Measurements from ENCODE around the gene MYNN.
"Not testable (repeated sequence)": the region's sequence is repeated elsewhere in the genome, so short reads cannot be mapped to it uniquely, and the experiment has no call there.

MYNN gene

DNA sequence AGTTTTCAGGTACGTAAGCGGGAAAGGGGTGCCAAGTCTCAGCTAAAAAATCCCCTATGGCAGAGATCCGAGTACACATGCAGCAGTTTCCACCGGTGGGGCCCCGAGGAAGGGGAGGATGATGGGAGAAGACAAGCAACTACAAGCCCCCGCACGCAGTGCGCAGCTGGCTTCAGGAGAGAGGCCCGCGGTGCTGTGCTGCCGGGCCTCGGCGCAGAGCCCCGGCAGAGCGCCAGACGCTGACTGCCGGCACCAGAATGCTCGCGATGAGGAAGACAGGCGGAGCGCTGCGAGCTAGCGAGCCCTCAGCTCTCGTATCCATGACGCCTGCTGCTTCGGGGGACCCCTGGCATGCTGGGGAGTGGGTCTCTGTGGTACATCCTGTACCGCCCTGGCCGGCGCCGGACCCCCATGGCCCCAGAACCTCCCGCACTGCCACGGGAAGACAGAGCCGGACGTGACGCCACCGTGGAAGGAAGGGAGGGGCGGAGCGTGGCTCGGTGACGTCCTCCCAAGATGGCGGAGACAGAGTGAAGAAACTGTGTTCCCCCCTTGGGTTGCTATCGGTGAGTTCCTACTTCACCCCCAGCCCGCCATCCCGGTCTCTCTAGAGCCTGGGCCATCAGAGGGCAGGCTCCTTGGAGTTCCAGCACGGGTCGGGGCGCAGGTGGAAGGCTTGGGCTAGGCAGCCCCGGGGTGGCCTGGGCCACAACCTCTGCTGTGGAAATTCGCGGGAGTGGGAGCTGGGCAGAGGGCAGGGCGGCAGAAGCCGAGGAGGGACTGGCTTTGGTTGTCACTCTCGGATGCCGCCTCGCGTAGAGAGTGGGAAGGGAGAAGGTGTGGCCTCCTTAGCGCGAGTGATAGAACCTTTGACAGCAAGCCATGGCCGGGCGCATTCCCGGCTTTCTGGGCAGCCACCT is at the start of gene MYNN:
TSS of gene MYNN (plus strand) at position 500 of the 920 bp plus-strand sequence. CDS start 900 bp downstream, outside the sequence.
- DNase-seq, result peak; percentile 91

DNA sequence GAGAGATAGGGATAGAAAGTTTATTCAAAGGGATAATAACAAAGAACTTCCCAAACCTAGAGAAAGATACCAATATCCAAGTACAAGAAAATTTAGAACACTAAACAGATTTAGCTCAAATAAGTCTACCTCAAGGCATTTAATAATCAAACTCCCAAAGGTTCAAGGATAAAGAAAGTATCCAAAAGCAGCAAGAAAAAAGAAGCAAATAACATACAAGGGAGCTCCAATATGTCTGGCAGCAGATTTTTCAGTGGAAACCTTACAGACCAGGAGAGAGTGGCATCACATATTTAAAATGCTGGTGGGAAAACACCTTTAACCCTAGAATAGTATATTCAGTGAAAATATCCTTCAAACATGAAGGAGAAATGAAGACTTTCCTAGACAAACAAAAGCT is 41.3 kb upstream of the MYNN start:
- DNase-seq, result not testable (repeated sequence)

DNA sequence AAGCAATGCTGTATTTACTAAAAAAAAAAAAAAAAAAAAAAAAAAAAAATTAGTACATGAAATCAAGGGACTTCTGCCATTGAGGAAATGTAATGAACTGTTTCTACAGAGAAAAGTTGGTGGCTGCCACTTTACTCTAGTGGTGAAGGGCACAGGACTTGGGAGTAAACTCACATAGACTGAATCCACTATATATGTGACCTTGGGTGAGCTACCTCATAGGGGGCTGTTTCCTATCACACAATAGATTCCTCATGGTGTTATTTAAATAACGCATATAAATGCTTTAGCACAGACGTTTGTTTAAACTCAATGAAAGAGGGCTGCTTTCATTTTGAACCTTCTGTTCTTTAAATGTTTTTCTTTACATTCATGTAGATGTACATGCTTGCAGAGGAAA is 34.1 kb upstream of the MYNN start:
- no peak for DNase-seq

DNA sequence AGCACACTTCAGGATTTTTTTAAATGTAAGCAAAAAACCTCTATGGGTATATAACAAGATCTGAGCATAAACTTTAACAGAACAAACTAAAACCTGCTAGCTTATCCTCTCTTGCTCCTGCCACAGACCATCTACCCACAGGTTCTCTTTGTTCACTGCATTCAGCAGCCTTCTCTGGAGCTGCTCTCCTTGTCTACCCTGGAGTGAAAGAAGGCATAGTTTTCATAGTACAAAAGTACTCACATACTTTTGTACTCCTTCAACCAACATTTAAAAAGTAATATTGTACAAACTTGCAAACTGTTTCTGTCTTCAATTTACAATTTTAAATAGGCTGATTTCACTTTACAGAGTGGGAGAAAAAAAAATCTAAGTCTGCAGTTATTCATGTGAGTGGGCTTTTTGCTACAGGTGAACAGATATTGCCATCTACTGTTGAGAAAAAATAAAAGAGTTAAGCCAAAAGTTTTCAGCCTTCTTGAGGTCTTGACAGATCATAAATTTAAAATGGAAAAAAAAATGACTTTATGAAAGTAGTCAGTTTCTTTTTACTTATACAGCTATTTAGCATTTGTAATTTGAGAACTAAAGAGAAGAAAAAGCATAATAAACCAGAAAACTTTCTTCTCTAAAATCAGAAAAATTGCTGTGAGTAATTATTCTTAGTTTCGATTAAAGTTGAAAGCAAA is 28.7 kb upstream of the MYNN start:
- no peak for DNase-seq

DNA sequence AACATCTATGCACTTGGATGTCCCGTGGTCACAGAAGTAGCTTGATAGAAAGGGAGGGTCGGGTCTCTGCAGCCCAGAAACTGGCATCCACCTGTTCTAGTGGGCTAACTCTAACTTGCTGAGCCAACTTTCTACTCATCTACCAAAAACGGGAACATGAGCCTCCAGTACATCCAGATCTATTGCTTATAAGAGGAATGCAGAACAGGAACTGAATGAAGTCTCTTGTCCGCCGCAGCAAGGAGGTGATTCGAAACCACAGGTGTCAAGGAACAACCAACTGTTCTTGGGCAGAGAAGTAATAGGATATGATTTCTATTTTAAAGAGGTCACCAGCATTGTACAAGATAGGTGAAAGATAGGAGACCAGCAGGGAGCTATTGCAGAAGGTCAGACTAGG is 26.3 kb upstream of the MYNN start:
- DNase-seq, result no peak

DNA sequence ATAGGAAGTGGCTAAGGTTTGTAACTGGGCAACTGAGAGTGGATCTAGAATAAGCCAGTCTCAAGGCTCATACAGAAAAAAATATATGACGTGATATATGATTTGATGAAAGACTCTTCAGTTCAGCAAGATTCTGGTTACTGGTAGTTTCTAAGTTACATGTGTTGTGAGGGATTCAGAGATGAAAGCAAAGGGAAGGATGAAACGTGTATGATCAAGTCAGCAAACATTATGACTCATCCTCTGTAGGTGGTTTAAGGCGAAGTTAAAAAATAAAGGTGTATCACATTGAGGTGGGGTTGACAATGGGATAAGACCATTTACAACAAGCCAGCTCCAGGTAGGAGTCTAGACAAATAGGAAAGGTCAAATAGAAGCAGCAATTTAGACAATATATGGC is 24.5 kb upstream of the MYNN start:
- DNase-seq, result no peak

DNA sequence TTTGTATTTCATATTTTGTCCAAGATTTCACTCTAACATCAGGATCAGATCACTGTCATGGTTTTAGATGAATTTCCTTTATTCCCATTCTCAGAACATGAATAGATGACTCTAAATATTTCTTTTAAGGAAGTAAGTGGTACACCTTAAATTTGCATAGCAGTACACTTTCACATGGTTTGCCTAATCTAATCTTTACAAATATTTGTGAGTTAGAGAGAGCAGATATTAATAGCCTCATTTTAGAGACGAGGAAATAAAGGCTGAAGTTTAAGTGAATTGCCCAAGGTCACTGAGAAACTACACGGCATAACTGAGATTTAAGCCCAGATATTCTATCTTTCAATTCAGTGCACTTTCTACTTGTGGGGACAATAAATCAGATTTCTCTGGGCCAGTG is 22.5 kb upstream of the MYNN start:
- DNase-seq, result no peak

DNA sequence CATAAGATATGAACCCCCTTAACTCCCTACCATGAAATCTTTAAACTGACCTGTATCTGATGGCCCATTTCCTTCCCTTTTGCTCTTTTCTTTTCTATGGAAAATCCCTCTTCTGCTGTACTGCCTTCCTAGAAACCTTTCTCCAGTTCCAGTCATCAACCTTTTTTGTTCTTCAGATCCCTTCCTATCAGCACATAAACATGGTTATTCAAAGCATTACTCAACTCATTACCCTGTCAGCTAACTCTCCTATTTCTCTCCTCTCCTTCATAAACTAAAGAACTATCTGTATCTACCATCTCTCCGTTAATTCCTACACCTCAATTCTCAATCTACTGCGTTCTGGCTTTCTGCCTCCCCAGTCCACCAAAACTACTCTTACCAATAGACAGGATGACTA is 21.3 kb upstream of the MYNN start:
- no peak for DNase-seq

DNA sequence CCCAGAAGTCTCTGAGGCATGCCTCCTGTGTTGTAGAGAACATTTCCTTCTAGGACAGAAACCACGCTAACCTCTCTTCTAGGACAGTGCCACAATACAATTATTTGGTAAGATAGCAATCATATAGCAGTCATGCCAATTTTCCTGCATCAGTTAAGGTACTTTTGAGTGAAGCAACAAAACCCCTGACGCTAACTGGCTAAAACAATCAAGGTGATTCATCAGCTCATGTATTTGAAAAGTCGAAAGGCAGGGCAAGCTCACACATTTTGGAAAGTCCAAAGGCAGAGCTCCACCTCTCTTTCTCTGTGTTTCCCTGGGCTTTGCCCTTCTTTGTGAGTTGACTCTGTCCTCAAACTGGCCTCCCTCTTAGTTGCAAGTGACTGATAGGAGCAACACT is 18.5 kb upstream of the MYNN start:
- no peak for DNase-seq

DNA sequence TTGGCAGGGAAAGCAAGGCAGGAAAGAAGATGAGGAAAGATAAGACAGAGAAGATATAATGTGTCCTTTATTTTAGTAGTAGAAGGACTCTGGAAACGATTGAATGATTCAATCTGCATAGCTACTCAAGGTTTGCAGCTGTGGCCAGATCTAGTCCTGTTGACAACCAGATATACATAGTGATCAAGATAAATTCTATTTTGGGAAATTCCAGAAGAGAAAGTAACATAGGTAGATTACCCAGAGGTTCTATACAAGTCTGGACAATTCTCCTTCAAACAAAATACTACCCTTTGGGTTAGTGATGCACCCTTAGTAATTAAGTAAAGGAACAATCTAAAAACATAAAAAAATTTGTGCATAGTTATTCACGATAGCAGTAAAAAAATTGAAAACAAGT is 17.7 kb upstream of the MYNN start:
- no peak for DNase-seq

DNA sequence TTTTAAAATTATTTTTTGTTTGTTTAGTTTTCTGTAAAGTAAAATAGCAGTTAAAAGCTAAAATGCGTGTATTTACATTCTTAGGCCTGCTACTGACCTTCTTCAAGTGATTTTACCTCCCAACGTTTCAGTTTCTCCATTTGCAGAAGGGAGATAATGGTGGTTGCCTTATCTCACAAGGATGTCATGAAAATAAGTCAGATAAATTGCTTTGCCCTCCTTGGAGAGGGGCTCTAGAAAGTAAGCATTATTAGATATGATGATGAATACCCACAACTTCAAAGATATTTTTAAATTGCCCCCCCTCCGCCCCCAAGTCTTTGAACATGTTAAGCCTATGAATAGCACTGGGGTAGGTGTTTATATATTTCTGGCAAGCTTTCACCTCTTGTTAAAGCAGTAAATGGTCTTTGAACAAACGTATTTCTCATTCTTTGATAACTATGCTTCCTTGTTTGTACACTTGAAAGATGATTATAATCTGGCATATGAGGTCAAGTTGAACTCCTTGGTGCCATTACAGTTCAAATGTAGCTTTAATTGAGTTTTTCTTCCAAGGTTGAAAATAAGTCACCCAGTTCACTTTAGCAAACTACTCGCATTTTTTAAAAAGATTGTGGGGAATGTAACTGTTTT is 14.7 kb upstream of the MYNN start:
- no peak for DNase-seq

DNA sequence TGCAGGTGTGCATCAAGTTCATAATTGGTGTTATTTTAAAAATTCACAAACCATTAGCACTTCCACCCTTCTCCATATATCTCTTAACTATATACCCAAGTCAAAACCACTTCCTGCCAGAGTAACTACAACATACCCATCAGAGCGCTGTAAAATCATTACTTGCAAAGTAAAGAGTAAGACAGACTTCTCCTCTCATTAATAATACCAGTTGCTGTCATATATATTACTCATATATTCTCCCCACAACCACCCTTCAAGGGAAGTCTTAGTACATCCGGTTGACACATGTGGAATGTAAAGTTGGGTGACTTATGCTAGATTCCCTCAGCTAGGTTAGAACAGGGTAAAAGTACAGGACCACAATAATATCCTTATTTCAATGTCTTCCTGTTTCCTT is 13.9 kb upstream of the MYNN start:
- DNase-seq, result peak; percentile 23

DNA sequence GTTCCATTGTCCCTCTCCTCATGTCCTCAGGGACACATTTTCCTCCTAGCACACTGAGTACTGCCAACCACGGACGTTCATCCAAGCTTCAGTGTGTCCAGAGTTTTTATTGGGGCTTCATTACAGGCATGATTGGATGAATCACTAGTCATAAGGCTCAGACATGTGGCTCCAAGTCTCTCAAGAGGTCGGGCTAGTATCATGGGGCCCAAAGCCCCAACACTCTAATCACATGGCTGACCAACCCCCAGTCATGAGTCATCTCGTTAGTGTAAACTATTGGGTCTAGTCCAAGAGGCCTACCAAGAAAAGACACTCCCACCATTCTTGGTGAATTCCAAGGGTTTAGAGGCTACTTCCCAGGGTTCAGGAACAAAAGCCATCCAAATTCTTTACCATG is 12.7 kb upstream of the MYNN start:
- no peak for DNase-seq

DNA sequence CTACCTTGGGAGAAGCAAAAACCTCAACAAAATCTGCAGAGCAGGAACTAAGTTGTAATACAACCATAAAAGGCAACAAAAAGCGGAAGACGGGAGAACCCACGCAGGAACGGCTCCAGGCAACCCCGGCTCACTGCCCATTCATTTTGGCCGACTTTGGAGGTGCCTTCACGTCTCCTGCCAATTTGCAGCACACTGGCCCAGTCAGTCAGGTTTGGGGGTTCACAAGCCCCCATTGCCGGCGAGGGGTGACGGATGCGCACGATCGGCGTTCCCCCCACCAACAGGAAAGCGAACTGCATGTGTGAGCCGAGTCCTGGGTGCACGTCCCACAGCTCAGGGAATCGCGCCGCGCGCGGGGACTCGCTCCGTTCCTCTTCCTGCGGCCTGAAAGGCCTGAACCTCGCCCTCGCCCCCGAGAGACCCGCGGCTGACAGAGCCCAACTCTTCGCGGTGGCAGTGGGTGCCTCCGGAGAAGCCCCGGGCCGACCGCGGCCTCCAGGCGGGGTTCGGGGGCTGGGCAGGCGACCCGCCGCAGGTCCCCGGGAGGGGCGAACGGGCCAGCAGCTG is 8.8 kb upstream of the MYNN start:
- DNase-seq, result peak; percentile 79

DNA sequence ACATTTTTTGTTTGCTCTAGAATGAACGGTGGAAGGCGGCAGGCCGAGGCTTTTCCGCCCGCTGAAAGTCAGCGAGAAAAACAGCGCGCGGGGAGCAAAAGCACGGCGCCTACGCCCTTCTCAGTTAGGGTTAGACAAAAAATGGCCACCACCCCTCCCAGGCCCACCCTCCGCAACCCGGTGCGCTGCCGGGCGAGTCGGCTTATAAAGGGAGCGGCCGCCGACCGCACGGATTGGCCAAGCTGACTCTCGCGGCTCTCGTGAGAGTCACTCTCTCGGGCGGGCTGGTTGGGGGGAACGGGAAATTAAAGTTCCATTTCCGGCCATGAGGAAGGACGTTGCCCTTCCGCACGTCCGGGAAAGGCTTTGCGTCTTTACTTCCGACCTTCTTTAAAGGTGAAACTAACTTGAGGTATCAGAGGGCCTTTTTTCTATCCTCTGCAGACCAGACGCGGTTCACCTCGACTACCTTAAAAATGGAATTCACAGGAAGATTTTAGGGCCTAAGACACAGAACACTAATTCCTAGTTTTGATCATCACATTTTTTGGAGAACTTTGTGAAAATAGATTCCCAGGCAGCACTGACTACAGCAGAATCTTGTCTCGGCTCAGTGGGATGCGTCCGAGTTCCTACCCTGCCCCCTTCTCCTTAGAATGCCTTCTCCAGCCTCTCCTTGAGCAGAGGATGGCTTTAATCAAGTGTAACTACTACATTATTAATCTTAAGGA is 8.1 kb upstream of the MYNN start, which contains the start of gene TERC:
TSS of gene TERC (minus strand) at position 179 of the 731 bp plus-strand sequence.
- DNase-seq, result peak; percentile 79

DNA sequence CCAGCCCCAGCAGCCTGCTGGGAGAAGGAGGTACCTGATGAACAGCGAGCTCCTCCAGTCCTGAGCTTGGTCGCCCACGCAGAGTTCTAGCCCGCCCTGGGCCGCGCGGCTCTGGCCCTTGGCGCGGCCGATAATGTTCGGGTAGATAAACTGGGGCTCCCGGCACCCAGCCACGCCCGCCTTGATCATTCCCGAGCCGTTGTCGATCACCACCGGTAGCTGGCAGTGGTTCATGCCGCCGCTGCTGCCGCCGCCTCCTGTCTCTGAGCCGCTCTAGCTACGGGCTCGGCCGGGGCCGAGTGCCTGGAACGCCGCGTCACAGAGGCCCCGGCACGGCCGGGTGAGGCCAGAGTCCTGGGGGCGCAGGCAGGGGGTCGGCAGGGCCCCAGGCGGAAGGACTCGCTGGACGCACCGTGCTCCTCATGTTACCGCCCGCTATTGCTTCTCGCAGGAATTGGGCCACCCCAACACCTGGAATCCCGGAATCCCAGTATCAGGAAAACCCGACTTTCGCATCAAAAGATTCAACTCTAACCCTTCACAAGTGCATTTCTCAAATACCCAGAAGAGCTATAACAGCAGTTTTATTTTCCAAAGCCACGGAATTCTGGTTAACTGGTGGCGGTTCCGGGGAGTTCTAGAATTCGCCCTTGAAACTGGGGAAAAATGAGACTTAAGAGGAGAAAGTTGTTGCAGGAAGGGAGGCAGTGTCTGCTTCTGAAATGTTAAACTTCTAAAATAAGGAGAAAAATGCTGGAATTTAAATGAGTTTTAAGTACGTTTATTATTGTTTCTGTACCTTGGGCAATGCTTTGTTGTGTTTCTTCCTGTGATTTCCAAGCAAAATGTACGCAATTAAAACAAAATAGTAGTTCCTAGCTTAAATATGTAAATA is 3.7 kb upstream of the MYNN start, which contains the start of gene ACTRT3:
TSS of gene ACTRT3 (minus strand) at position 275 of the 895 bp plus-strand sequence. CDS start at position 234, 41 bp downstream.
- peak; percentile 69 for DNase-seq

DNA sequence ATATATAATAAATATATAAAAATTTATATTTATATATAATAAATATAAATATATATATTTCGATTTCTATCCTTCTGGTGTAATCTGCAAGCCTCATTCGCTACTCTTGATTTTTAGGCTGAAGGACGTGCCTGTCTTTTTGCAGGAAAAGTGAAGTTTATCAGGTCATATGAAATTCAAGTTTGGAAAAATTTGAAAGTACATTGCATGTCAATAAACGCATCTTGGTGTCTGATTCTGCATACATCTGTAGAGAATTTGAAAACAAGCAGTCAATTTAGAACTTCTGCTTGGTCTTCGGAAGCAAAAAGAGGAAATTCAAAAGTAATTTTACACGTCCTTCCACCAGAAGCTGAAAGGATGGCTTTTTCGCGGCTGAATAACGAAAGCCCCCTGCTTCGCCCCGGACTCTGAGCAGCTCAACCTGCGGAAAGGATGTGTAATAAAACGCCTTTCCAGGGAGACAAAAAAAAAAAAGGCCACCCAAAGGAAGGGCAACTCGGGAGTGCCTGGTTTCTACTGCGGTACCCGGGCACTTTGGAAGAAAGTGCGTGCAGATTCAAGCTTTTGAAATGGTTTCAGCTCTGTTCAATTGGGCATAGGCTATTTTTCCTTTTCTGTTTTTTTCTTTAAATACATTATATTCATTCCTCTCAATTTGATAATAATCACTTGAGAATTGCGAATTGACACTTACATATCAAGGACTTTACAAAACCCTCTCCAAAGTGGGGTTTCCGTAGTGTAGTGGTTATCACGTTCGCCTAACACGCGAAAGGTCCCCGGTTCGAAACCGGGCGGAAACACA is 1.5 kb upstream of the MYNN start:
- DNase-seq, result peak; percentile 66

DNA sequence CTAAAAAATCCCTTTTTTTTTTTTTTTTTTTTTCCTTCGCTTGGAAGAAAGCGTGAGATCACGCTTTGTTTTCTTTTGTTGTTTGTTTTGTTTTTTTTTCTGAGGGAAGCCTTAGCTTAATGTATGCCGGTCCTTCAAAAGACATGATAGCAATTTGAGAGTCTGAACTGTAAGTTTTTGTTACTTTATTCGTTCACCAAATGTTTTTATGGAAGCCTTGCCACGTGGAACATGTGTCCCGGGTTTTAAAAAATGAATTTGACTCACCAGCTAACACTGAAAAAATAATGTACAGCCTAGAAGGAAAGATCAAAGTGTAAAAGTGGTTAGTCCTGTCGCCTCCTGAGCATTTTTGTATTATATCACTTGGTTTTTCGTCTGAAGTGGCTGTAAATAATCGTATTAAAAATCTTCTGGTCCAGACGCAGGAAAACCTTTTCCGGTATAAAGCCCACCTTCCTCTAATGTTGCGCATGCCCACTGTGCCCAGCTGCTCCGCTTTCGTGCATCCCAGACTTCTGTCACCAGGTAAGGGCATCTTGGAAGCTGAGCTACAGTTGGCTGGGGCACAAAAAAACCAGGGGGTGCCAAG is 795 bp upstream of the MYNN start:
- DNase-seq, result peak; percentile 69

DNA sequence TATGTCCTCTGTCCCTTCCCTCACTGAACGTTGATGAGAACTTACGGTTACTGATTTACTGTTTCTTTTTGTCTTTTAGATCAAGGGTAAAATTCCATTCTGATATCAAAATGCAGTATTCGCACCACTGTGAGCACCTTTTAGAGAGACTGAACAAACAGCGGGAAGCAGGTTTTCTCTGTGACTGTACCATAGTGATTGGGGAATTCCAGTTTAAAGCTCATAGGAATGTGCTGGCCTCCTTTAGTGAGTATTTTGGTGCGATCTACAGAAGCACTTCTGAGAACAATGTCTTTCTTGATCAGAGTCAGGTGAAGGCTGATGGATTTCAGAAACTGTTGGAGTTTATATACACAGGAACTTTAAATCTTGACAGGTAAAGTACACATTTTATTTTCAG is 990 bp downstream of the MYNN start:
- no peak for DNase-seq

DNA sequence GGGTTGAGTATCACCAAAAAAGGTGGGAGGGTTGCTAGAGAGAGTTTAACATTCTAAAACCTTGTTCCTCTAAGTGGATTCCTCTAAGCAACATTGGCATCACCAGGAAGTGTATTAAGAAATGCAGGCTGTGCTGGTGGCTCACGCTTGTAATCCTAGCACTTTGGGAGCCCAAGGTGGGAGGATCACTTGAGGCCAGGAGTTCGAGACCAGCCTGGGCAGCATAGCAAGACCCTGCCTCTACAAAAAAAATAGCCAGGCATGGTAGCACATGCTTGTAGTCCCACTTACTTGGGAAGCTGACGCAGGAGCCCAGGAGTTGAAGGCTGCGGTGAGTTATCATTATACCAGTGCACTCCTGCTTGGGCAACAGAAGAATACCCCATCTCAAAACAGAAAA is 4.6 kb downstream of the MYNN start:
- DNase-seq, result no peak
